GM12891 (cell line): ENCODE measurements around the gene AFG3L2.

ENCODE experiments used
- POLR2A ChIP-seq: IDR thresholded peaks from 2 replicates; pipeline ENCODE4 v1.6.1; 2011; ENCODE audit warnings: low read depth, low read length, control low read depth
- POLR2AphosphoS5 ChIP-seq: IDR thresholded peaks from 2 replicates; pipeline ENCODE4 v1.6.1; 2011; ENCODE audit warnings: low read depth, low read length, control low read depth
- TAF1 ChIP-seq: IDR thresholded peaks from 2 replicates; pipeline ENCODE4 v1.6.1; 2011; ENCODE audit warnings: low read depth, low read length, control low read depth

GRCh38 chr18:12334366-12334808 lies 42.6 kb downstream of the AFG3L2 start:
- no peak for TF ChIP-seq TAF1
- TF ChIP-seq POLR2AphosphoS5, result no peak
- no peak for TF ChIP-seq POLR2A
